ENCODE measurements around the gene BST1.

DNA sequence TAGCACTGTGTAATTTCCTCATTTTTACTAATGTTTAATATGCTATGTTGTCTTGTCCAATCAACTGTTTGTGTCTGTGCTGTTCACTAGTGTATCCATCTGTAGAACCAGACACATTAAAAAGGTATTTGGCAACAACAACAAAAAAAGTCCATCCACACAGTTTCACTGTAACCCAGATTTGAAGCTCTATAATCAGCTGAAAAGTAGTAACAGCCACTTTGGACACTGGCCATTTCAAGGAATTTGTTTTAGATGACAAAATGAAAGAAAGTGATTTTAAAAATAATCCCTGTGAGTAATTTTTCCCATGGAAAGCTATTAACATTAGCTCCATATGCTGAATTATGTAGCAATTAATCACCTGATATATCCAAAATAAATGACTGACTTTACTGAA lies 45.5 kb upstream of the BST1 start:
- TF ChIP-seq, protein P1, sequence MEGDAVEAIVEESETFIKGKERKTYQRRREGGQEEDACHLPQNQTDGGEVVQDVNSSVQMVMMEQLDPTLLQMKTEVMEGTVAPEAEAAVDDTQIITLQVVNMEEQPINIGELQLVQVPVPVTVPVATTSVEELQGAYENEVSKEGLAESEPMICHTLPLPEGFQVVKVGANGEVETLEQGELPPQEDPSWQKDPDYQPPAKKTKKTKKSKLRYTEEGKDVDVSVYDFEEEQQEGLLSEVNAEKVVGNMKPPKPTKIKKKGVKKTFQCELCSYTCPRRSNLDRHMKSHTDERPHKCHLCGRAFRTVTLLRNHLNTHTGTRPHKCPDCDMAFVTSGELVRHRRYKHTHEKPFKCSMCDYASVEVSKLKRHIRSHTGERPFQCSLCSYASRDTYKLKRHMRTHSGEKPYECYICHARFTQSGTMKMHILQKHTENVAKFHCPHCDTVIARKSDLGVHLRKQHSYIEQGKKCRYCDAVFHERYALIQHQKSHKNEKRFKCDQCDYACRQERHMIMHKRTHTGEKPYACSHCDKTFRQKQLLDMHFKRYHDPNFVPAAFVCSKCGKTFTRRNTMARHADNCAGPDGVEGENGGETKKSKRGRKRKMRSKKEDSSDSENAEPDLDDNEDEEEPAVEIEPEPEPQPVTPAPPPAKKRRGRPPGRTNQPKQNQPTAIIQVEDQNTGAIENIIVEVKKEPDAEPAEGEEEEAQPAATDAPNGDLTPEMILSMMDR (IDR thresholded peaks at IDR 0.05 in 8 of 11, conservative IDR thresholded peaks at IDR 0.05 in 3 of 11) = no peak
- no peak for TF ChIP-seq POLR2AphosphoS5 (IDR thresholded peaks at IDR 0.05)

Data from spleen (tissue), 7 donors.